NCI-H526 (cell line): ENCODE data around the gene MEIS1.

Source experiments
- DNase-seq, 2 experiments: peaks; one replicate each; lab custom pipeline; 2025; lab: John Stamatoyannopoulos, UW

The MEIS1 gene

DNA sequence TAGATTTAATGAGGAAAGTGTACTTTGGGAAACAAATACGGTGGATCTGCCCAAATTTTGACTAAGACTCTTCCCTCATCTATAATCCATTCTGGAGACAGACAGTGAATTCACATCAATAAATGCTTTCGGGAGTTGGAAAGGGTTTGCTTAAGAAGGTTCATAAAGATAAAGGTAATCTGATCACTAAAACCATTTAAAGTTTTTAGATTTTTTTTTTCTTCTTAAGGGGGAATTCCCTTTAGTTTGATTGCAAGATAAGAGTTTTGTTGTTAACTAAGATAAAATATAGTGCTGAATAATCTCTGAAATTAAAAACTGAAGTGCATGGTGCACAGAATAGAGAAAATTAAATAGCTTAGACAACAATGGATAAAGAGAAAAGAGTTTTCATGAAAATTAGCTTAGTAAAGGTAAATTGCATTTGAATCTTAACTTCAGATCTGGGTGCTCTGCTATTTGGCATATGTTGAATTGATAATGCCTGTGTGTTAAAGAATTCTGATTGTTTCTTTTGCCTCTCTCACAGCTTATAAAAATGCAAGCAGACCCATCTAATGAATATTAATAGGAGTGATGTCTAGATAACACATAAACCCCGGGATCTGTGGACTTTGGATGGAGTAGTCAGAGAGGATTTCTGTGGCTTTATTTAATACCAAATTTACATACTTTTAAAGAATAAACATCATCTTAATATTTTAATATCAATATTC lies 100.8 kb downstream of the MEIS1 start:
- DNase-seq: peak; percentile 33 to 55

GRCh38 chr2:66536290-66536673 lies 101.4 kb downstream of the MEIS1 start:
- no peak for DNase-seq

DNA sequence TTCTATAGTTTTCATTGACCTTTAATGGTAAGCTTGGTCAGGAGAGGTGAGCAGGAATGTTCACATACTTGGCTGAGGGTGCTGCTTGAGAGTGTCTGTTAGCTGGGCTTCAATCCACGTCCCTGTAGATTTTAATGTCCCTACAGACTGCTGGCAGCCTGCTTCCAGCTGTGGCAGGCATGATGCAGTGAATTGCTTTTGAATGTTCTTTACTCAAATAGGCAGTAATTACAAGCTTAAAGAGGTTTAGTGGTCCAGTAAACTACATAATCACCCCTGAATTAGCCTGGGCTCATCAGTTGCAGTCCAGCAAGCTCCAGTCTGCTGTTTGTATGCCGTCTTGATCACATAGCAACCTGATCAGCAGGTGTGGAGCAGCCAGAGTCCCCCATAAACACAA lies 102.1 kb downstream of the MEIS1 start:
- peak in 1 of 2 experiments; percentile 12 for DNase-seq

- DNase-seq: no peak
Measured at GRCh38 chr2:66538291-66538690, 103.4 kb downstream of the MEIS1 start.

DNA sequence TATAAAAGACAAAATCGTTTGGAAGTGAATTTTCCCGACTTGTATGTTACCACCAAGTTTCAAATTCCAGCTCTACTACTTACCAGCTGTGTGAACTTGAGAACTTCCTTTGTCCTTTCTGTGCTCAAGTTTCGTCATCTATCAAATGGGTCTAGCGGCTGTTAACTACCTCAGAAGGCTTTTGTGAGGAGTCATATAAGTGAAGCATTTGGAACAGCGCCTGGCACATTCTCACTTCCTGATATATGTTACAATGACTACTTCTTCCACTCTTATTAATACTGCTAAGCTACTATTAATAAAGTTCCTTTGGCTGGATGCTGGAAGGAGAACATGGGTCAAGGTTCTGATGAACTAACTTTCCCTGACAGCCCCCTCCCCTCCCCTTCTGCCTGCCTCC lies 104.5 kb downstream of the MEIS1 start:
- no peak for DNase-seq

- DNase-seq: peak; percentile 30 to 61
Measured at GRCh38 chr2:66541646-66542045, 106.7 kb downstream of the MEIS1 start.

GRCh38 chr2:66543257-66543767 lies 108.4 kb downstream of the MEIS1 start:
- DNase-seq: no peak

DNA sequence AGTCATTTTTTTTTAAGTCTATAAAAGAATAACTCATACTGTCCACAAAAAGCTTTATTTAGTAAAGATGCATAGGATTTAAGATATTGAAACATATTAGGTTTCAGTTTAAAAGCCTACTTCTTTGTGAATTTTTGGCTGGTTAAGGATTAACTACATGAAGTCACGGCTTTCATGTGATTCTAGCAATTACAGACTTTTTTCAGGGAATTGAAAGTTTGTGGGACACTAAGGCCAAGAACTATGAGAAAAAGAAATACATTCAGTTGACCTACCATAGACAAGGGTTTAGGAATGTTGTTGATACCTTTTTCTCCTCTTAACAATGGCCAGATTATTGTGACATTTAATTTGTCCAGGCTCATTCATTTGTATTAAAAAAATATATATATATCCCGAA lies 109.3 kb downstream of the MEIS1 start:
- DNase-seq: no peak

GRCh38 chr2:66545258-66545657 lies 110.3 kb downstream of the MEIS1 start:
- DNase-seq: no peak

GRCh38 chr2:66547118-66547517 lies 112.2 kb downstream of the MEIS1 start:
- no peak for DNase-seq

DNA sequence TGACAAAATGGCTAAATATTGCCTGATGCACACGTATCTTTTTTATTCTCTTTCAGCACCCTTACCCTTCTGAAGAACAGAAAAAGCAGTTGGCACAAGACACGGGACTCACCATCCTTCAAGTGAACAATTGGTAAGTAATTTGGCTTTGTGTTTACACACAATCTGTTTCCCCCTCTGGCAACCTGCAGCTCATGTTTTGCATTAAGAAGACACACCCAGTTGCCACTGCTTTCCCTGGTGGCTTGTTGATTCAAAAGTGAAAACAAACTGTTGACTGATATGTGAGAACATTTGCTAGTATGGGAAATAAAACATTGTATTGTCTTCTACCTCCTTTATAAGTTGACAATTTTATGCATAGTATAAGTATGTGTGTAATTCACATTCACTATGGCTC lies 113.0 kb downstream of the MEIS1 start:
- DNase-seq: peak; percentile 58 to 64

GRCh38 chr2:66548422-66548821 lies 113.5 kb downstream of the MEIS1 start:
- no peak for DNase-seq

DNA sequence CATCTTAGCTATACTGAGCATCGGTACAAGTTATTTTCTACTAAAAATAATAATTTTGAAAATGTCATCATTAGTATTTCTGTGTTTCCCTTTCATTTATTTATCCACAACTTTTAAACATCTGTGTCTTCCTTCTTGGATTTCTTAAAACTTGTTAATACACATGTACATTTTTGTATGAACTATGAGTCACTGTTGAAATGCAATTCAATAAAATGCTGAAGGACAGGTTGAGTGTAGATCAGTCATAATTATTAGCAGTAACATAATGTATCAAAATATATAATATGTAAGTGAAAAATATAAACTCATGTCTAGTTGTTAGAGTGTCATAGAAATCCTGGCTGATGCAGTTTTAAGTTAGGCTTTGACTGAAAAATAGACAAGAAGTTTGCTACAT lies 115.9 kb downstream of the MEIS1 start:
- no peak for DNase-seq

DNA sequence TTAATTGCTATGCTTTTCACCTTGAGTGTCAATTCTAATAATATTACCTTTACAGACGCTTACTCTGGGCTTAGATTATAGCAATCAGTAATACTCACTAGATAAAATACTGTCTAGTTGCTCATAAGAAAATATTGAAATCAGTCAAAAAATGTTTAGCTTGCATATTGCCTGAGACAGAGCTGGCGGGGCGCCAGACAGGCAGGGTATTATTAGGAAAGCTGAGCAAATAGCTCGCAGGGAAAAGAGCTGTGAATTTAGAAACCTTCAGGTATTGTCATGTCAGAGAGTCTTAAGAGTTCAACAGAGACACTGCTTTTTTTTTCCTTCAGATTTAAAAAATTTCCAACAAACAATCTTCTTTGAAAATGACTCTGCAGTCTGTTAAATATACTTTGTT lies 118.4 kb downstream of the MEIS1 start:
- no peak for DNase-seq

GRCh38 chr2:66555091-66555490 lies 120.2 kb downstream of the MEIS1 start:
- DNase-seq: no peak

- peak in 1 of 2 experiments; percentile 32 for DNase-seq
Measured at GRCh38 chr2:66555501-66556324, 120.8 kb downstream of the MEIS1 start.

DNA sequence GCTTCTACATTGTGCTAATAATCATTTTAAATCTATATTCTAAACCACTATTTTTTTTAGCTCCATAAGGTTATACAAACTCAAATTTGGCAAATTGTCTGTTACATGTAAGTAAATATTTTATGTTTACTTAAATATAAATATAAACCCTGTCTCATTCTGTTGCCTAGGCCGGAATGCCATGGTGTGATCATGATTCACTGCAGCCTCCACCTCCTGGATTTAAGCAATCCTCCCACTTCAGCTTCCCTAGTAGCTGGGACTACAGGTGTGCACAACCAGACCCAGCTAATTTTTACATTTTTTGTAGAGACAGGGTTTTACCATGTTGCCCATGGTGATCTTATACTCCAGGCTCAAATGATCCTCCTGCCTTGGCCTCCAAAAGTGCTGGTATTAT lies 124.7 kb downstream of the MEIS1 start:
- no peak for DNase-seq

DNA sequence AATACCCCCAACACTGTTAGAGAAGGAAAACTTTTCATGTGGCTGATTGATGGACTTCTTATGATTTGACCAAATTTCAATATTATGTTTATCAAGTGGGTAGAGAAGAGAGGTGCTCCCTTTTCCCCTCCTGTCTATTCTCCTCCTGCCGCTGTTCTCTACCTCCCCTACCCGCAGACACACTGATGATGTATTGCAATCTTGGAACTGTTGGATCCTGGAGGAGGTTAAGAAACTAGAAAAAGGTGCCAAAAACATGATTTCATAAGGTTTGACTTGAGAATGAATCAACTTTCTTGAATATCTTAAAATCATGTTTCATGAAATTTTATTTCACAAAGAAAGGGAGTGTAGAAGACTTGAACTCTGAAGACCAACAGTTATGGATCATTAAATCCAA lies 125.8 kb downstream of the MEIS1 start:
- DNase-seq: no peak

GRCh38 chr2:66561645-66562303 lies 126.8 kb downstream of the MEIS1 start:
- peak in 1 of 2 experiments; percentile 30 for DNase-seq

GRCh38 chr2:66562304-66562685 lies 127.4 kb downstream of the MEIS1 start:
- no peak for DNase-seq

DNA sequence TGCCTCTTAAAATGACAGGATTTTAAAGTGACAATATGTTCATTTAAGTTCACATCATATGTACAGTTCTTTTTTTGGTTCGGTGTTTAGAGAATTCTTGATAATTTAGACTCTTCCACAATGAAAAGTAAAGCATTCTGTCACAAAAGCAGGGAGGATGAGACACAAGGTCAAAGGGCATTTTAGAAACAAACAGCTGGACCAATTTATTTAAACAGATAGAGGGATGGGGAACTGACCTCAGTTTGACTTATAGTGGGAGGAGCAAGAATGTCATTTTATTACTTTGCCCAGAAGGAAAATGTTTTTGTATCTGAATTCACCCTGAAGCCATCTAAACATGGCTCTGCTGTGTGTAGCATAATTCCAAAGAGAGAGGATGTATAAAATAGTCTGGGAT lies 128.5 kb downstream of the MEIS1 start:
- no peak for DNase-seq

GRCh38 chr2:66565291-66565690 lies 130.4 kb downstream of the MEIS1 start:
- DNase-seq: peak in 1 of 2 experiments; percentile 10
